Measurements from ENCODE around the gene KCNJ6.

KCNJ6 gene

DNA sequence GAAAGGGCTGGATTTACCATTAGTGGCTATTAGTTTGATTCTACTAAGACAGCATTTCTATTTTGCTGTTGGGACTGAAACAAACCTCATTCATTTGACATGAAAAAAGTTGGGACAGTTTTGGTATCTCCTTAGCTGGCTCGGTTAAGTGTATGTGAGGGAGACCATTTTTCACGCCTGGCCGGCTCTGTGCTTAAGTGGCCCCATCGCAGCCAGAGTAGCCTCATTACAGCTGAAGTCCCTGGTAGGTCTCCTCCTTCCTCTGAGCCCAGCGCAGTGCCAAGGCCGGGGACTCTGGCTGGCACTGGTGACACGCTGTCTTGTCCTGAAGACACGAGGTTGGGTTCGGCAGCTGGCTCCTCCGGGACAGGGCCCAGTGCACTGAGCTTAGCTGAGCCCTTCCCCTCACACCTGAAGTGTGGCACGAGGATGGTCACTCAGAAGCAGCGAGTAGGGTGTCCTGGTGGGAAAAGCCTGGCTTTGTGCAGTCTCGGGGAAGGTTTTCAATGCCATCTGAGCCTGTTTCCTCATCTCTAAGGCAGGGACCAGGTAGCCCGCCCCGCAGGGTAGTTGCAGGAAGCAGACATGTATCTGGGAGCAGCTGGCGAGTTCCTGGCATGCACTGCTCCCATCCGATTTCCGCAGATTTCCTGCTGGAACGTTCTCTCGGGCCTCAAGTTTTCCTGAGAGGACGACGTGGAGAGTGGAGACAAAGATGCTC, 353.2 kb downstream of the KCNJ6 start:
- no peak for DNase-seq

DNA sequence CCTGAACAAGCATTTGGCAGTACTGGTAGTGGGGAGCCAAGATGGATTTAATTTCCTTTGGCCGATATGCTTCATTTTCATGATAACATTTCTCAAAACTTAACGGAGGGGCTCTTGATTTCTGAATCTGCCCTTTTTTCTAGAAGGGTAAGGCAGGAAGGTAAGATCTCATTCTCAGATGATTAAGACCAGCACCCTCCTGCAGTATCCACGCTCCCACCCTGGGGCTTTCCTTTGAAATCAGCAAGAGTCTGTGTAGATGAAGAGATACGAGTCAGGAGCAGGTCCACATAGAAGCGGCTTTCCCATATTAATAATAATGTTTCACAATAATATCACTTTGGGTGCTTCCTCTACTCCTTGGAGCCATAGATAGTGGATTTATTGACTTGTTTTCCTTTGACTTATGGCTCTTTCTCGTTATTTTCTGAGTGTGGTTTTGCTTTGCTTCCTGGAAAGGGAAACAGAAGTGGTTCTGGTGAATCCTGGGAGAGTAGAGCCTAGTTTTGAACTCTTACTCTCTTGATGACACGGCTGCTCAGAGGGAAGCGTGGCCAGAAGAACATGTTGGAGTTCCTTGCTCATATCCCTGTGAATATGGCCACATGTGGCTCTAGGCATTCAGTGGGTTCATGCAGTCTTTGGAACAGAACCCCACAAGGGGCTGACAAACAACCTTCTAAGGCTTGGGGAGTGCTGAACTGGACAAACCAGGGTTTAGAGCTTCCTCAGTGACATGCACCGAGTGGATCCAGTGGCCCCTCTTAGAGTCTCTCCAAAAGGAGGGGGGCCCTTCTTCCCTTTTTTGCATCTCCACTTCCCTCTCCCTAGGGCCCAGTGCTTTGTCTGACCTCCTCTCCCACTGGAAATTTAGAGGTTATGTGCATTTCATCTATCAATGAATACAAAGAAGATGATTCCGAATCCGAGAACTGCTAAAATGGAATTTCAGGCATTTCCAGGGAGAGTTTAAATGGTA, 354.0 kb downstream of the KCNJ6 start:
- no peak for DNase-seq

DNA sequence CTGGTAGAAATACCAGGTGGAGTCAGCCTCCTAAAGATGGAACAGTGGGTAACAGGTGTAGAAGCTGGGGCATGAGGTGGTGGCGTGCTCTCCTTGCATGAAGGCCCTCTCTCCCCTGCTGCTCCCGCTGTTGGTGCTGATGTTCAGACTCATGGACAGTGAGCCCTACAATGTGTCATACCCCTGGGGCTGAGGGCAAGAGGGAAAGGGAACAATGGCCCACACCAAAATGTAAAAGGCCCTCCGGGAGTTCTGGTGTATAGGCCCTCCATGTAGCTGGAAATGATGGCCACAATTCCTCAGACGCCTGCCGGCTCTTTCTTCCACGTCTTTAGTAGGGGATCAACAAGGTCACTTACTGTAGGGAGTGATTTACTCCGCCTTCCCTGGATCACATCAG, 354.8 kb downstream of the KCNJ6 start:
- DNase-seq = no peak

DNA sequence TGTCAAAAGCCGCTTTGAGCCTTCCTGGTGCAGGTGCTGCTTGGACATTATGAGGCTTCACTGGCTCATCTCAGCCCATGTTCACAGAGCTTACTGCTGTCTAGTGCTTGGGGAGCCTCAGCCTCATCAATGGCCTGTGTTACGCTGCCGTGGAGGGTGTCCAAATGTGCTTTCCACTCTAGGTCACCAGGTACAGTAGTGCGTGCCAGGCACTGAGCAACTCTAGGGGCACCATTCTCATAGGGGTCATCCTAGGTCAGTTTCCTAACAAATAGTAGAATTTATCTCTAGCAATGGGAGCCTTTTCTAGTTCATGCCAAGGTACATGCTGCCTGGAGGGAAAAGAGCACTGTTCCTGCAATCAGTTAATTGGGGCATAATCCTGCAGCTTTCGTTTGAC, 355.9 kb downstream of the KCNJ6 start:
- DNase-seq = no peak

DNA sequence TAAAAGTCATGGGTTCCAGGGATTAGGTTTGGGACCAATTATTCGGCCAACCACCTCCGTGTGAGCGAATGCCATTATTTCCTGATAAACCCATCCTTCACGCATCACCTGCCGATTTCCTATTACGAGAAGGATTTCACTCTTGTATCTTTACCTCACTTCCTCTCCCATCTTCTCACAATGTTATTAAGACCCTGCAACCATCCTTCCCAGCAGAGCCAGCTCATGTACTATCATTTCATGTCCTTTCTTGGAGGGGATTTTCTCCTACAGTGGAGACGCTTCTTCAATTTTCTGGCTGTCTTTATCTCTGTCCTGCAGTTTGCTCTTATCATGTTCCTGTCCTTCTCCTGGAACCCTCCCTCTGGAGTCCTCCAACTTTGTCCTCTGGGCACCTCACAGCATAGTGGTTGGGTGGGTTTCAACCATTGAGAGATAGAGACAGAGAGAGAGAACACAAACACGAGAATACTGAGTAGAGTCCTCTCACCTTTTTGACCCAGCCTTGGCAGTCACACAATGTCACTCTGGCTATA, 357.5 kb downstream of the KCNJ6 start:
- DNase-seq = no peak

Measured in cortex of kidney (tissue), 1 donor.